Measurements from ENCODE around the gene HMOX2.

The HMOX2 gene

DNA sequence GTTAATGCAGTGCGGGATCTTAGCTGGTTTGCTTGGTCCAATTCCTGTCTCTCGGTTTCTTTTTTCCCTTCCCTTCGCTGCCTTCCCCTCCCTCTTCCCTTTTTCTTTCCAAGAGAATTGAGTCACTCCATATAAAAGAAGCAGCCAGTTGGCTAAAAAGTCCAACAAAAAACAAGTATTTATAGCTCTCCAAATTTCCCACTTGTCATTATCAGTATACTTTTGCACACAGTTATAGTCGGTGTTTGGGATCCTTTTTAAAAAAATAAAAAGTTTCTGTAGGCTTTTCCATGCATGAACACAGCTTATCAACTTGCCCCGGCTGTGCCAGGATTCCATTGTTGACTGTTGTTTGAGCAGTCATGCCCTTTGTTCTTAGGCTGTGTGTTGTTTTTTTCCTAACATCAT, 24.9 kb downstream of the HMOX2 start:
- DNase-seq (ENCODE audit: low read depth): no peak

DNA sequence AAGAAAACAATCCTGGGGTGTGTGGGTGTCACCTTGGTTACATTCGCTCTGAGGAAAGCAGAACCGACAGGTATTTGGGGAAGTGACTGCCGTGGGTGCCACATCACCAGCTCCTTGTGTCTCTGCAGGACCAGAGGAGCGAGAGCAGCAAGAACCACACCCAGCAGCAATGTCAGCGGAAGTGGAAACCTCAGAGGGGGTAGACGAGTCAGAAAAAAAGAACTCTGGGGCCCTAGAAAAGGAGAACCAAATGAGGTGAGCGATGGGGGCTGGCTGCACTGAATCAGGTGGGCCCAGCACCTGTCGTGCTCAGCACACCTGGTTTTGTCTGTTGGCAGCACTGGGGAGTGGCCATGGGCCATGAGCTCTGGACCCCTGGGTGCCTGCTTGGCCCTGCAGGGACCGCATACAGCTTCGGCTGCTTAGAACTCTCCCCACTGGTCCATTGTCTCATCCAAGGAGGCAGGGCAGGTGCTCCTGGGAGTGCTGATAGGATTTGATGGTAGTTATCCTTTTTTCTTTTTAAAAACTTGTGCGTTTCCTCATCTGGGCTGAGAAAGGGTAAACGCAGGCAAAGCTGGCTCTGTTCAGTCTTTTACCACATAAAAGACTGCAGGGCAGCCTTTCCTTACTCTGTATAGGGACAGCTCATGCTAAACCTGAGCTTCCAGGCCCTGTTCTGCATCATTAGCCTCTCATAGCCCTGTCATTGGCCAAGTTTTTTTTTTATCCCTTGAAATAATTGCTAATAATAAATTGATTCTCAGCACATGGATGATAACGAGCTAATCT, 29.4 kb downstream of the HMOX2 start:
- no peak for DNase-seq (ENCODE audit: low read depth)

DNA sequence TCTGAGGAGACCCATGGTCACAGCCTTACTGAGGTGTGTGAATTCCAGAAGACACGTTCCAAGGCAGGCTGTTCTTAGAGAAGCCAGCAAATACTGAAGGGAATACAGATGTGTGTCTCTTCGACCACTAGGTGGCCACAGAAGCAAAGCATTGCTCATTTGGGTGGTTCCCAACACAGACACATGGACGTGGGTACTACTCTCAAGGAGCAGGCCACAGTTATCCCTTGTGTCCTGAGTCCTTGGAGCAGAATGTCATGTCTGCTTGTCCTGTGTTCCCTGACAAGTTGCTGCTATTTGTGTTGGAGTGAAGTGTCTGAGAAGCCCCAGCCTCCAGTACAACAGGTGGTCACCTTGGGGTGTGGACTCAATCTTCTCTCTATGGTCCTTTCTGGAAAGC, 30.3 kb downstream of the HMOX2 start:
- DNase-seq (ENCODE audit: low read depth): peak; percentile 41

DNA sequence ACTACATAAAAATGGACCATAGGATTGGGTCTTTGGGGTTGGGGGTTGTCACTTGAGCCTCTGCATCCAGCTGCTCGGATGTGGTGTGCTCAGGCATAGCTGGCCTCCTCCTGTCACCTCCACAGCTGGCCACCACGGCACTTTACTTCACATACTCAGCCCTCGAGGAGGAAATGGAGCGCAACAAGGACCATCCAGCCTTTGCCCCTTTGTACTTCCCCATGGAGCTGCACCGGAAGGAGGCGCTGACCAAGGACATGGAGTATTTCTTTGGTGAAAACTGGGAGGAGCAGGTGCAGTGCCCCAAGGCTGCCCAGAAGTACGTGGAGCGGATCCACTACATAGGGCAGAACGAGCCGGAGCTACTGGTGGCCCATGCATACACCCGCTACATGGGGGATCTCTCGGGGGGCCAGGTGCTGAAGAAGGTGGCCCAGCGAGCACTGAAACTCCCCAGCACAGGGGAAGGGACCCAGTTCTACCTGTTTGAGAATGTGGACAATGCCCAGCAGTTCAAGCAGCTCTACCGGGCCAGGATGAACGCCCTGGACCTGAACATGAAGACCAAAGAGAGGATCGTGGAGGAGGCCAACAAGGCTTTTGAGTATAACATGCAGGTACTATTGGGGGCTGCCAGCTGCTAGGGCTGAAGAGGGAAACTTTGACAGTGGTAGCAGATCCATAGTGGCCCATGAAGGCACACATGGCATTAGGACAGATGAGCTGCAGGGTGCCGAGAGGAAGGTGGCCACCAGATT, 31.6 kb downstream of the HMOX2 start:
- DNase-seq (ENCODE audit: low read depth): no peak

DNA sequence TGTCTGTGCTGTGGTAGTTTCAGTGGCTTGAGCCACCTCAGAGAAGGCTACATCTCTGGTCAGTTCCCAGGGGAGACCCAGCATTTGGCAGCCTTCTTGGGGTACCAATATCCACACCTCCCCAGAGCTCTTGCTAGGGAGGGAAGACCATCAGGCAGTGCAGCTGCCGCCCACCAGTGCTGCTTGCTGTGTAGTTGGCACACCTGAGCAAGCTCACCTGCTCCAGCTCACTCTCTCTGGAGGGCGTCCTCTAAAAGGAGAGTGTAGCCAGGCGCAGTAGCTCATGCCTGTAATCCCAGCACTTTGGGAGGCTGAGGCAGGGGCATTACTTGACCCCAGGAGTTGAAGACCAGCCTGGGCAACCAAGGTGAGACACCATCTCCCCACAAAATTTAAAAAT, 32.6 kb downstream of the HMOX2 start:
- no peak for DNase-seq (ENCODE audit: low read depth)

DNA sequence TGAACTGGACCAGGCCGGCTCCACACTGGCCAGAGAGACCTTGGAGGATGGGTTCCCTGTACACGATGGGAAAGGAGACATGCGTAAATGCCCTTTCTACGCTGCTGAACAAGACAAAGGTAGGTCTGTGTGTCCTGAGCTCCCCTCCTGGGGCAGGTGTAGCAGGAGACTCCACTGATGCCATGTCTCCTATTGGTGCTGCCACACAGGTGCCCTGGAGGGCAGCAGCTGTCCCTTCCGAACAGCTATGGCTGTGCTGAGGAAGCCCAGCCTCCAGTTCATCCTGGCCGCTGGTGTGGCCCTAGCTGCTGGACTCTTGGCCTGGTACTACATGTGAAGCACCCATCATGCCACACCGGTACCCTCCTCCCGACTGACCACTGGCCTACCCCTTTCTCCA, 33.2 kb downstream of the HMOX2 start:
- DNase-seq (ENCODE audit: low read depth): no peak

DNA sequence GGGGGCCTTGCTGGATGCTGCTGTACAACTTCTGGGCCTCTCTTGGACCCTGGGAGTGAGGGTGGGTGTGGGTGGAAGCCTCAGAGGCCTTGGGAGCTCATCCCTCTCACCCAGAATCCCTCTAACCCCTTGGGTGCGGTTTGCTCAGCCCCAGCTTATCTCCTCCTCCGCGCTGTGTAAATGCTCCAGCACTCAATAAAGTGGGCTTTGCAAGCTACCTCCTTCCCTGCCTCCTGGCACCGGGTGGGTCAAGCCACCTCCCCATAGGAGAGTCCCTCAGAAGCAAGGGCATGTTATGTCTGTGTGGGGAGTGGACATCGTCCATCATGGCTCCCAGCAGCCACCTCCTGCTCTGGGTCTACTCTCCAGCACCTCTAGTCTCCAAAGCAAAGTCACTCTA, 33.9 kb downstream of the HMOX2 start:
- no peak for DNase-seq (ENCODE audit: low read depth)

DNA sequence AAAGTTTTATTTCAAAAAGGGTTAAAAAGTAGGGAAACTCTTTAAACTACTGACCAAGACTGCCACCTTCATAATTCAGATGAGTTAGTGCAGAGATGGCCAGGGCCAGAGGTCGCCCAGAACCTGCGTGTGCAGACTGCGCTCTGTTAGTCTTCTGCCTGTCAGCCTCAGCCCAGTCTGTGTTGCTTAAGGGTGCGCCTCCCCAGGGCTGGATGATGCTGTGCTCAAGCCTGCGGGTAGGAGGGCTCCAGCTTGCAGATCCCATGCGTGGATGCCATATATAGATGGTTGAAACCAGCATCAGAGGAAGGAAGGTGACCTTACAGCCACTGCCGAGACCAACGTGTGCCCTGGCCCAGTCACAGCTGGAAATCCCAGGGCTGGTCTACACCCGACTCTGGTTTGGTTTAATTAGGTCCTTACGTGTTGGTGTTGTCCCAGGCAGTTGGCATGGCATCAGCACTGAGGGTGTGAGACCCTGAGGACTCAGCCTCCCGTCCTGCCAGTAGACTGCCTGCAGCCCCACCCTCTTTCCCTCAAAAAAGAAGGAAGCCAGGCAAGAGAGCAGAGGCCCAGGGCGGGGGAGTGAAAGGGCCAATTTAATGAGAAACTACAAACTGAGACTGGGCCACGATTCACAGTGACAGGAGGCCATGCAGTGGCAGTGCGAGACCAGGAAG, 34.7 kb downstream of the HMOX2 start:
- no peak for DNase-seq (ENCODE audit: low read depth)

DNA sequence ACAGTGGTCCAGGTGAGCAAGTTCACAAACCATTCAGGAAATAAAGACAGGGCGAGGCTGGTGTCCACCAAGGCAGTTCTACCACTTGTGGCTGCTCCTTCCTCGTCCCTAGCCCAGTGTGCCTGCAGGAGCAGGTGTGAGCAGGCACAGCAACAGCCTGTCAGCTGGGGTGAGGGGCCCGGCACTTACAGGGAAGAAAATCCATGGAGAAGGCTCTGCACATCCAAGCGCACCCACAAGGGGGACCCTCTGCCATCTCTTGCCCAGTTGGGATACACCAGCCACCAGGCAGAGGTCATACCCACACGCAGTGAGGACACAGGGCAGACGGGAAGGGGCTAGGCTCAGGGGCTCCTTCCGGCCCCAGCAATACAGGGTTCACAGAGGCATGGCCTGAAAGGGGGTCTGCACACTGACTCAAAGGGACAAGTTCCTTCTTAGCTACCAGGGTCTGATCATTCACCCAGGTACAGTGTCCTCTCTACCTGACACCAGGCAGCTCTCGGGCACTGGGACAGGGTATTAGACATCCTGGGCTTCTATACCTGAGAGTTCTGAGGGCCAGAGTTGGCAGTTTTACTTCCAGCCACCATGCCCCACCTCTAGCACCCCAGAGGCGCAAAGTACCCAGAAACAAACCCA, 35.4 kb downstream of the HMOX2 start:
- DNase-seq (ENCODE audit: low read depth): no peak

DNA sequence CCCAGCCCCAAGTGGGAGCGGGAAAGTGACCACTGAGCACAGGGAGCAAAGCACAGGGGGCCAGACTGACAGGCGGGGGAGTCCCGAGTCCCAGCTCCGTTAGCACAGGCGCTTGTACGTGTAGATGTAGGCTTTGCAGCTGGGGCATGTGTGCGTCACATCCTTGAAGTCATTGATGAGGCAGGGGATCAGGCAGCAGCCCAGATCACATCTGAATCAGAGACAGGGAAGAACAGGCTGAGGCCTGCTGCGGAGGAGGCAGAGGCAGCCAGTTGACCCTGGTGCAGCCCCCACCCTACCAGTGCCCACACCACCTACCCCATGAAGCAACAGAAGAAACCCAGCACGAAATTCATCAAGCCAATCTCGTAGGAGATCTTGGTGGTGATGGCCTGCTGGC, 36.3 kb downstream of the HMOX2 start:
- DNase-seq (ENCODE audit: low read depth): no peak

DNA sequence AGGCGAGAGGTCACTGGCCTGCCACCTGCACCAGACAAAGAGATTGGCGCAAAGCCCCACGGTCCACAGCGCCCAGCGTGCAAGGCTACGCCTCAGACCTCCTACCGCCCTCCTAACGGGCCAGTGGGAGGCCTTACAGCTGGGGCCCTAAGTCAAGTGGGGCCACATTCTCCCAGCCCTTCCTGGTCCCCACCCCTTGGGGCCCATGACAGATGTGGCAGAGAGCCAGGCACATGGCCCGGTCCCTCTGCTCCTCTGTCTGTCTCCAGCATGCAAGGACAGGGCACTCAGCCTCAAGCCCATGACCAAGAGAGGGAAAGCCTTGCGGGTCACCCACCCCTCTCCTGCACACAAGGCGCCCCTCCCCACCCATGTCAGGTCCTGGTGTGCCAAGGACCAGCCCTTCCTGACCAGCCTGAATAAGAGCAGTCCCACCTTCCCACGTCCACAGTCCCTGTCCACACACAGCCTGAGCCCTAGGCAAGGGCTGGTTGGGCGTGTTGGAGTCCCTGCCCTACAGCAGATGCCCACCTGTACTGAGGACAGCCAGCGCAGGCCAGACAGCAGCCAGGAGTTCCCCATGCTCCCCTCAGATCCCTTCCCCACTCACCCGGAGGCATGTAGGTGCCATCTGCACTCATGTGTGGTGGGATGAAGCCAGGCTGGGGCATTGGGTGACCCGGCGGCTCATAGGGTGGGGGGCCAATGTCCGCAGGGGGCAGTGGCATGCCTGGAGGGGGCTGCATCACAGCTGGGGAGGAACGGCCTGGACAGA, 37.1 kb downstream of the HMOX2 start:
- DNase-seq (ENCODE audit: low read depth): no peak

DNA sequence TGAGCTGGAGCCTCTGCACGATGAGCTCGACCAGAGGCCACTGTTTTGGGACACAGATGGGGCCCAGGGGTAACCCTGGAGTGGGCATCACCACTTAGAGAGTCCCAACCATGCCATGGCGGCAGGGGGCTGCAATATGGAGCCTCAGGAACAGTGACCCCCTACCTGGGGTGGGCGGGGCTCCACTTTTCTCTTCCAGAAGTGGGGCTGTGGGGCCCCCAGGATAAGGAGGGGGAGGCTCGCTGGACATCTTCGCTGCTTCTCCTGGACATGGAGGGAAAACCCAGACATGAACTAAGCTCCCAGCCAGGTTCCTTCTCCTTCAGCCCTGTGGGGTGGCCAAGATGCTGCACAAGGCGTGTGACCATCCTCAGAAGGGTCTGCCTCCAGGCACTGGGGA, 37.7 kb downstream of the HMOX2 start:
- no peak for DNase-seq (ENCODE audit: low read depth)

DNA sequence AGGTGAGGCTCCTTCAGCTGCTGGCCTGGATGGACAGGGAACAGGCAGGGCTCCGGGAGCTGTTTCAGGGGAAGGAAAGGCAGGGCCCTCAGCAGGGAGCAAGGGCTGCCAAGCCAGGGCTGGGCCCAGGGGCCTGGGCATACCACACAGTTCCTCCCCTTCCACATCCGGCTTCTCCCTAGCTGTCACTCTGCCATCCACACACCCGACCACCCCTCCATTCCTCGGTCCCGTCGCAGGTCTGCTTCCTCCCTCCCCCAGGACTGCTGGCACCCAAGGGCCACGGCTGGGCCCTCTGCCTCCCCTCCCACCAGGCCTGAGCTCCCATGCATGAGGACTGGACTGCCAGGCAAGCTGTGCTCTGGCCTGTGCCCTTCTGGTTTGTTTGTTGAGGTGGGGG, 38.4 kb downstream of the HMOX2 start:
- no peak for DNase-seq (ENCODE audit: low read depth)

DNA sequence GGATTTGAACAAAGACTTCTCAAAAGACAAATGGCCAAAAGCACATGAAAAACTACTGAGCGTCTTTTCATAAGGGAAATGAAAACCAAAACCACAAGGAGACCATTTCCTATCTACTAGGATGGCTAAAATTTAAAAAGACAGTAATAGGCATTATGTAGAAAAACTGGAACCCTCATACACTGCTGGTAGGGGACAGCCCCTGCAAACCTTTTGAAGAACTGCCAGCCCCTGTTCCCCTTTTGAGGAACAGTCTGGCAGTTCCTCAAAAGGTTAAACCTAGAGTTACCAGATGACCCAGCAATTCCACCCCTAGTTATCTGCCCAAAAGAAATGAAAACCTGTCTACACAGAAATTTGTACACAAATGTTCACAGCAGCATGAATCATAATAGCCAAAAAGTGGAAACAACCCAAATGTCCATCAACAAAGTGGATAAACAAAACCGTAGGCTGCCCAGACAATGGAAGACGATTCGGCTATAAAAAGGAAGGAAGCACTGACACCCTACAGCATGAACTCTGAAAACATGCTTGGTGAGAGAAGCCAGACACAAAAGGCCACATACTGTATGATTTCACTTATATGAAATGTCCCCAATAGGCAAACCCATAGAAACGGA, 39.5 kb downstream of the HMOX2 start:
- DNase-seq (ENCODE audit: low read depth): no peak

DNA sequence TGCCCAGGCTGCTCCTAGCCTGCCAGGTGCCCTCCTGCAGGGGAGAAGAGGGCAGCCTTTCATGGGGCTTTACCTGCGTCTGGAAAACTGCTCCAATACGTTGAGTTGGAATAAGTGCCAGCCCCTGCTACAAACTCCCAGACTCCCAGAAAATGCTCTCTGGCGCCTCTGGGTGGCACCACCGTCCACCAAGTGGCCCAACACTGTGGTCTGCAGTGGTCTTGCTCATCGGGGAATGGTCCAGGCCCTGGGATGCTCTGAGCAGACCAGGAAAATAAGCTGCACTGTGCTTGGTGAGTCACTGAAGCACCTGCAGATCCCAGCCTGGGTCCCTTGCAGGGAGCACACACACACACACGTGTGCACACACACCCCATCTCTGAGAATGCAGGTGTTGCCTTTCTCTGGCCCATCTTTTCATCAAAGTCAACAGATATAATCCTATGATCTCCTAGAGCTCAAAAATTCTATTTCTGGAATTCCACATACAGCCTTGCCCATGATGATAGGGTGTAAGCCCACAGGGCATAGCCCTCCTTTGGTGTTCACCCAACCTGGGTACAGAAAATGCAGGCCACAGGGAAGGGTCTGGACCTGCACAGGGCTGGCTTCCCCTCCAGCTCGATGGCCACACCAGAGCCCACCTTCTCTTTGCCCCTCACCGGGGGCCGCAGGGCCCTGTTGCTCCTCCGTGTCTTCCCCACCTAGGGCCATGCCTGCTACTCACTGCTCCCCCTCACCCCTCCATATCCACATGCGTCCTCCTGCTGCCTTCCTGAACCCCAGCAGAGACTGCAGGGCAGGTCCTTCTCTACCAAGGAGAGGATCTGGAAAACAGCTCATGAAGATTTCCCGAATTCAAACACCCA, 41.8 kb downstream of the HMOX2 start:
- DNase-seq (ENCODE audit: low read depth): no peak

DNA sequence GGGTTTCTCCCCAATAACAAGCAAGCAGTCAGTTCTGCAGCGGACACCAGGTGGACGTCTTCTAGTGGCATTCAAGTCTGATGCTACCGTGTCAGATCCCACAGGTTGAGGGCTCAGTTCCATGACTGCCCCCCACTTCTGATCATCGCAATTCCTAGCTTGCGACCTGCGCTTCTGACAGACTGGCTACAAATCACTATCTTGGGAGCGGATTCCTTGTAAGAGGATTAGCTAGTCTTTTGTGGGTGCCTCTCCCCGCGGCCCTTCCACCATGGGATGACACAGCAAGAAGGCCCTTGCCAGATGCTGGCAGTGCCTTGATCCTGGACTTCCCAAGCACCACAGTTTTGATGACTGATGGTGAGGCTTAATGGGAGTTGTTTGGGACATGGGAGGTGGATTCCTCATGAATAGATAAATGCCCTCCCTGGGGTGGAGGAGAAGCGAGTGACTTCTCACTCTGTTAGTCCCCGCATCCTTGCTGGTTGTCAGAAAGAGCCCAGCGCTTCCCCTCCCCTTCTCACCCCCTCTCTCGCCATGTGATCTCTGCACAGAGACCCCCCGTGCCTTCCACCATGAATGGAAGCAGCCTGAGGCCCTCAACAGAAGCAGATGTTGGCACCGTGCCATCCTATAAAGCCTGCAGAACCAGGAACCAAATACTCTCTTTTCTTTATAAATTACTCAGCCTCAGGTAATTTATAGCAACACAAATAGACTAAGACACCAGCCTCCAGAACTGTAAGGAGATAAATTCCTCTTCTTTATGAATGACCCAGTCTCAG, 43.3 kb downstream of the HMOX2 start:
- DNase-seq (ENCODE audit: low read depth): no peak

DNA sequence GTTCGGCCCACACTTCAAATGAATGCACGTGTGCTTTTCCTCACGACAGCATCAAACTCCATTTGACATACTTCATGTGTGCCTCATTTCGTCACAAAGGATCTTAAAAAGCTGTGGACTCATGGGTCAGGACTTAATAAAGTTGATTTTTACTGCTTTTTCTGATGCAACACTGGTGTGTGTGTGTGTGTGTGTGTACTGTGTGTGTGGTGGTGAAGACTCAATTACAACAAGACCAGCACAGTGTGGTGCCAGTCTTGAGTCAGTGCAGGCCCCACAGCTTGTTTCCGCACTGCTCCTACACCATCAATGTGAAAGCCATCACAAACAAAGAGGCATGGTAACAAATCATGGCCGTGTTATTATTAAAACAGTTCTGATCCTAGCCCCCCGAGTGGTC, 44.7 kb downstream of the HMOX2 start:
- DNase-seq (ENCODE audit: low read depth): no peak

DNA sequence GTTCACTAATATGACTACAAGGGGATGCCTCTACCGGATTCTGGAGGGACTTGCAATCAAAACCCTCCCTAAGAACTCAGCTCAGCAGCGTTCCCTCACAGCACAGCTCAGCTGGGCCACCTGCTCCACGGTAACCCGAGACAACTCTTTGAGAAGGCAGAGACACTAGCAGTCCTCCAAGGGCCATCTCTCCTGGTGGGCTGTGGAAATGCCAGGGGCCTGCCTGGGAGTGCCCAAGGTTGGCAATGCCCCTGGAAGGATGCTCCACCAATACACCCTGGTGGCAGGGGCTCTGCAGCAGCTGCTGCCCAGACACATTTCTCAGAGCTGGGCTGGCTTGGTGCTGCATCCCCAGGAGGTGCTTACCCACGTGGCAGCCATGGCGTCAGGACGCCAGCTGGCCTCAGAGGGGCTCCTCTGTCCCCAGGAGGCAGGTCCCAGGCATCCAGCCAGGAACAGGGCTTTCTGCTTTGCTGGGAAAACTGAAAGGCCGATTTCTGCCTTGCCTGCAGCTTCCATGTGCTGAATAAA, 45.9 kb downstream of the HMOX2 start:
- DNase-seq (ENCODE audit: low read depth): no peak

DNA sequence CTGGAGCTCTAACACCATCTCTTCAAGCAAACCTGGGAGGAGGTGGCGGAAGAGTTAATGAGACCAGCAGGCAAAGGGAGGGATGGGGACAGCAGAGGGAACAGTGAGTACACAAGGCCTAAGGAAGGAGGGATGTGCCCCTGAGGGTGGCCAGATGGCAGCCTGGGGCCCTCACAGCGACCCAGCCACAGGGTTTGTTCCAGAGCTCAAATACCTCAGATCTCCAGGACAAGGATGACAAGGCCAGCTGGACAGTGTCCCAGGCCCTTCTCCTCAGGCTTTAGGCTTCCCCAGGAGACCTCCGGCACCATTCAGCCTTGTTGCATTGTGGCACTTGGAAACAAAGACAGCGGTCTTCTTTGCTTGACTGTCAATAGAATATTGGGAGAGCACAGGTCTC, 47.5 kb downstream of the HMOX2 start:
- no peak for DNase-seq (ENCODE audit: low read depth)

Data from CMK (cell line).